ENCODE results near the gene C14orf93.

DNA sequence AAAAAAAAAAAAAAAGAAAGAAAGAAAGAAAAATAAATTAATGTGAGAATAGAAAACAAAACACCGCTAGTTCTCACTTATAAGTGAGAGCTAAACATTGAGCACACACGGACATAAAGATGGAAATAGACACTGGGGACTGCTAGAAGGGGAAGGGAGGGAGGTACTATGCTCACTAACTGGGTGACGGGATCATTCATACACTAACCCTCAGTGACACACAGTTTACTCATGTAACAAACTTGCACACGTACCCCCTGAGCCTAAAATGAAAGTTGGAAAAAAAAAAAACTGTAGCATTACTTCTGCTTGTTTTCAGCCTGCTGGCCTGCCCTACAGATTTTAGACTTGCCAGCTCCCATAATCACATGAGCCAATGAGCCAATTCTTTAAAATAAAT is 70.3 kb downstream of the C14orf93 start:
- TF ChIP-seq CTCF (IDR thresholded peaks at IDR 0.05) (no peak), EZH2 (IDR thresholded peaks at IDR 0.05; ENCODE audit: borderline replicate concordance, insufficient read depth, low read depth, low read length, poor library complexity, severe bottlenecking) (no peak)
